ENCODE data around the gene PAX5.

The PAX5 gene

GRCh38 chr9:37053684-37054362 lies 19.8 kb upstream of the PAX5 start:
- in situ Hi-C loops (cut with HindIII; ENCODE audit: low pct_unique_long_range_greater_than_20kb, low sequenced_read_pairs), result no loop called here
- DNase-seq (ENCODE audit: low read depth in 1 of 2, low spot score in 1 of 2), result no peak
- no peak for TF ChIP-seq JUND (IDR thresholded peaks at IDR 0.05; ENCODE audit: low read depth)

GRCh38 chr9:37046683-37047082 lies 12.6 kb upstream of the PAX5 start:
- no peak for TF ChIP-seq JUND (IDR thresholded peaks at IDR 0.05; ENCODE audit: low read depth)
- no peak for DNase-seq (ENCODE audit: low read depth in 1 of 2, low spot score in 1 of 2)
- in situ Hi-C loops (cut with HindIII; ENCODE audit: low pct_unique_long_range_greater_than_20kb, low sequenced_read_pairs), result no loop called here

GRCh38 chr9:37042421-37042820 lies 8.4 kb upstream of the PAX5 start:
- no peak for TF ChIP-seq JUND (IDR thresholded peaks at IDR 0.05; ENCODE audit: low read depth)
- in situ Hi-C loops (cut with HindIII; ENCODE audit: low pct_unique_long_range_greater_than_20kb, low sequenced_read_pairs), result no loop called here
- no peak for DNase-seq (ENCODE audit: low read depth in 1 of 2, low spot score in 1 of 2)

- no peak for DNase-seq (ENCODE audit: low read depth in 1 of 2, low spot score in 1 of 2)
- in situ Hi-C loops (cut with HindIII; ENCODE audit: low pct_unique_long_range_greater_than_20kb, low sequenced_read_pairs), result no loop called here
- no peak for TF ChIP-seq JUND (IDR thresholded peaks at IDR 0.05; ENCODE audit: low read depth)
Measured at GRCh38 chr9:37040508-37041127, 6.5 kb upstream of the PAX5 start.

- in situ Hi-C loops (cut with HindIII; ENCODE audit: low pct_unique_long_range_greater_than_20kb, low sequenced_read_pairs), result no loop called here
- DNase-seq (ENCODE audit: low read depth in 1 of 2, low spot score in 1 of 2), result no peak
- no peak for TF ChIP-seq JUND (IDR thresholded peaks at IDR 0.05; ENCODE audit: low read depth)
Measured at GRCh38 chr9:37038943-37039464, 4.9 kb upstream of the PAX5 start.

- TF ChIP-seq JUND (IDR thresholded peaks at IDR 0.05; ENCODE audit: low read depth), result no peak
- in situ Hi-C loops (cut with HindIII; ENCODE audit: low pct_unique_long_range_greater_than_20kb, low sequenced_read_pairs), result no loop called here
- DNase-seq (ENCODE audit: low read depth in 1 of 2, low spot score in 1 of 2), result no peak
Measured at GRCh38 chr9:37038302-37038942, 4.4 kb upstream of the PAX5 start.

GRCh38 chr9:37037503-37038301 lies 3.6 kb upstream of the PAX5 start:
- DNase-seq (ENCODE audit: low read depth in 1 of 2, low spot score in 1 of 2), result no peak
- TF ChIP-seq JUND (IDR thresholded peaks at IDR 0.05; ENCODE audit: low read depth), result no peak
- in situ Hi-C loops (cut with HindIII; ENCODE audit: low pct_unique_long_range_greater_than_20kb, low sequenced_read_pairs), result no loop called here

GRCh38 chr9:37036776-37037502 lies 2.9 kb upstream of the PAX5 start:
- in situ Hi-C loops (cut with HindIII; ENCODE audit: low pct_unique_long_range_greater_than_20kb, low sequenced_read_pairs), result no loop called here

GRCh38 chr9:37036371-37036775 lies 2.3 kb upstream of the PAX5 start:
- no peak for DNase-seq (ENCODE audit: low read depth in 1 of 2, low spot score in 1 of 2)
- in situ Hi-C loops (cut with HindIII; ENCODE audit: low pct_unique_long_range_greater_than_20kb, low sequenced_read_pairs), result no loop called here
- TF ChIP-seq JUND (IDR thresholded peaks at IDR 0.05; ENCODE audit: low read depth), result no peak

More at GRCh38 chr9:37036776-37037502, 2.9 kb upstream of the PAX5 start:
- no peak for DNase-seq (ENCODE audit: low read depth in 1 of 2, low spot score in 1 of 2)
- no peak for TF ChIP-seq JUND (IDR thresholded peaks at IDR 0.05; ENCODE audit: low read depth)

- TF ChIP-seq JUND (IDR thresholded peaks at IDR 0.05; ENCODE audit: low read depth), result no peak
- in situ Hi-C loops (cut with HindIII; ENCODE audit: low pct_unique_long_range_greater_than_20kb, low sequenced_read_pairs), result no loop called here
- no peak for DNase-seq (ENCODE audit: low read depth in 1 of 2, low spot score in 1 of 2)
Measured at GRCh38 chr9:37035648-37036370, 1.7 kb upstream of the PAX5 start.

GRCh38 chr9:37034938-37035647 lies 1.0 kb upstream of the PAX5 start:
- DNase-seq (ENCODE audit: low read depth in 1 of 2, low spot score in 1 of 2), result no peak
- TF ChIP-seq JUND (IDR thresholded peaks at IDR 0.05; ENCODE audit: low read depth), result no peak
- in situ Hi-C loops (cut with HindIII; ENCODE audit: low pct_unique_long_range_greater_than_20kb, low sequenced_read_pairs), result no loop called here
